ENCODE measurements around the gene SLIT3.

The SLIT3 gene

GRCh38 chr5:168979135-168979534, 321.8 kb downstream of the SLIT3 start:
- FAIRE-seq = no peak

GRCh38 chr5:168978500-168978899, 322.4 kb downstream of the SLIT3 start:
- FAIRE-seq = no peak

- FAIRE-seq = no peak
Observed at GRCh38 chr5:168978015-168978414, 322.9 kb downstream of the SLIT3 start.

GRCh38 chr5:168976311-168976970, 324.5 kb downstream of the SLIT3 start:
- no peak for FAIRE-seq

- FAIRE-seq = no peak
Observed at GRCh38 chr5:168975331-168975730, 325.6 kb downstream of the SLIT3 start.

GRCh38 chr5:168974082-168974481, 326.9 kb downstream of the SLIT3 start:
- FAIRE-seq = no peak

- FAIRE-seq = no peak
Observed at GRCh38 chr5:168972731-168973130, 328.2 kb downstream of the SLIT3 start.

- FAIRE-seq = no peak
Observed at GRCh38 chr5:168971100-168971499, 329.8 kb downstream of the SLIT3 start.

GRCh38 chr5:168969326-168969886, 331.5 kb downstream of the SLIT3 start:
- no peak for FAIRE-seq

GRCh38 chr5:168967882-168968620, 332.9 kb downstream of the SLIT3 start:
- no peak for FAIRE-seq

GRCh38 chr5:168965638-168966037, 335.3 kb downstream of the SLIT3 start:
- FAIRE-seq = no peak

GRCh38 chr5:168964182-168964581, 336.8 kb downstream of the SLIT3 start:
- FAIRE-seq = no peak

- FAIRE-seq = no peak
Observed at GRCh38 chr5:168962306-168962705, 338.6 kb downstream of the SLIT3 start.

- no peak for FAIRE-seq
Observed at GRCh38 chr5:168961681-168962080, 339.3 kb downstream of the SLIT3 start.

- no peak for FAIRE-seq
Observed at GRCh38 chr5:168960497-168960896, 340.4 kb downstream of the SLIT3 start.

- no peak for FAIRE-seq
Observed at GRCh38 chr5:168953351-168953750, 347.6 kb downstream of the SLIT3 start.

- no peak for FAIRE-seq
Observed at GRCh38 chr5:168952196-168952595, 348.7 kb downstream of the SLIT3 start.

- no peak for FAIRE-seq
Observed at GRCh38 chr5:168951769-168952168, 349.2 kb downstream of the SLIT3 start.

- no peak for FAIRE-seq
Observed at GRCh38 chr5:168951356-168951755, 349.6 kb downstream of the SLIT3 start.

GRCh38 chr5:168950241-168950951, 350.5 kb downstream of the SLIT3 start:
- no peak for FAIRE-seq

- no peak for FAIRE-seq
Observed at GRCh38 chr5:168948746-168949145, 352.2 kb downstream of the SLIT3 start.

- no peak for FAIRE-seq
Observed at GRCh38 chr5:168947212-168947868, 353.6 kb downstream of the SLIT3 start.

- FAIRE-seq = no peak
Observed at GRCh38 chr5:168946363-168946762, 354.6 kb downstream of the SLIT3 start.

Data from A204.1 (cell line).